Middle frontal gyrus (tissue), 1 donor: ENCODE measurements around the gene IGLL5.
"Not testable (repeated sequence)": the region's sequence is repeated elsewhere in the genome, so short reads cannot be mapped to it uniquely, and the experiment has no call there.

Experiments
- DNase-seq: peaks from one replicate; pipeline ENCODE4 v3.0.0-alpha.2; 2015; ENCODE audit warnings: low spot score; ENCODE audit errors: extremely low spot score

Gene IGLL5

GRCh38 chr22:22884010-22884887, 3.4 kb upstream of the IGLL5 start:
- peak; percentile 37 for DNase-seq

- DNase-seq, result no peak
Measured at GRCh38 chr22:22884888-22885840, 2.5 kb upstream of the IGLL5 start.

- DNase-seq, result no peak
Measured at GRCh38 chr22:22886546-22886945, 1.1 kb upstream of the IGLL5 start.

- DNase-seq, result no peak
Measured at GRCh38 chr22:22888571-22889353, 1.1 kb downstream of the IGLL5 start.

- no peak for DNase-seq
Measured at GRCh38 chr22:22890085-22890484, 2.5 kb downstream of the IGLL5 start.

GRCh38 chr22:22891139-22891621, 3.6 kb downstream of the IGLL5 start:
- no peak for DNase-seq

- no peak for DNase-seq
Measured at GRCh38 chr22:22892096-22893052, 4.8 kb downstream of the IGLL5 start.

- no peak for DNase-seq
Measured at GRCh38 chr22:22893077-22893805, 5.6 kb downstream of the IGLL5 start.

GRCh38 chr22:22893891-22894739, 6.5 kb downstream of the IGLL5 start:
- no peak for DNase-seq

- no peak for DNase-seq
Measured at GRCh38 chr22:22894740-22895731, 7.4 kb downstream of the IGLL5 start.

GRCh38 chr22:22895776-22896445, 8.3 kb downstream of the IGLL5 start:
- DNase-seq, result no peak

- DNase-seq, result no peak
Measured at GRCh38 chr22:22896601-22897000, 9.0 kb downstream of the IGLL5 start.

GRCh38 chr22:22897091-22897490, 9.5 kb downstream of the IGLL5 start:
- no peak for DNase-seq

GRCh38 chr22:22897947-22898346, 10.3 kb downstream of the IGLL5 start:
- DNase-seq, result no peak

- DNase-seq, result not testable (repeated sequence)
Measured at GRCh38 chr22:22898411-22898950, 10.9 kb downstream of the IGLL5 start.

GRCh38 chr22:22899342-22900080, 11.9 kb downstream of the IGLL5 start:
- DNase-seq, result not testable (repeated sequence)
